HG03135 (cell line): ENCODE measurements around the gene TPST2.

ENCODE experiments used
- ATAC-seq: cut with Tn5 transposase; IDR thresholded peaks from one replicate; pipeline ENCODE4 v1.9.1; 2021; ENCODE audit warnings: mild to moderate bottlenecking, moderate library complexity; ENCODE audit not compliant: unreplicated experiment

Gene TPST2

GRCh38 chr22:26503758-26504157, 86.2 kb downstream of the TPST2 start:
- no peak for ATAC-seq

- no peak for ATAC-seq
Measured at GRCh38 chr22:26502688-26503561, 87.0 kb downstream of the TPST2 start.

GRCh38 chr22:26501996-26502395, 87.9 kb downstream of the TPST2 start:
- no peak for ATAC-seq

- no peak for ATAC-seq
Measured at GRCh38 chr22:26499188-26499703, 90.7 kb downstream of the TPST2 start.

GRCh38 chr22:26496456-26496855, 93.5 kb downstream of the TPST2 start:
- no peak for ATAC-seq

GRCh38 chr22:26494506-26494905, 95.4 kb downstream of the TPST2 start:
- no peak for ATAC-seq

- no peak for ATAC-seq
Measured at GRCh38 chr22:26492220-26492619, 97.7 kb downstream of the TPST2 start.

- no peak for ATAC-seq
Measured at GRCh38 chr22:26489447-26490036, 100.4 kb downstream of the TPST2 start.

- ATAC-seq = no peak
Measured at GRCh38 chr22:26487996-26488395, 101.9 kb downstream of the TPST2 start.

- no peak for ATAC-seq
Measured at GRCh38 chr22:26486394-26486793, 103.5 kb downstream of the TPST2 start.

GRCh38 chr22:26485806-26486390, 104.0 kb downstream of the TPST2 start:
- no peak for ATAC-seq

GRCh38 chr22:26485013-26485412, 104.9 kb downstream of the TPST2 start:
- ATAC-seq = no peak

- ATAC-seq = no peak
Measured at GRCh38 chr22:26484360-26484706, 105.6 kb downstream of the TPST2 start.

- ATAC-seq = peak; percentile 58
Measured at GRCh38 chr22:26483439-26484359, 106.2 kb downstream of the TPST2 start, which contains the start of the genes HPS4 and SRRD. HPS4 (minus strand) TSS chr22:26483783; CDS start chr22:26481762, 2,021 bp downstream. SRRD (plus strand) TSS chr22:26483877; CDS start chr22:26483891, 14 bp downstream.

GRCh38 chr22:26483043-26483438, 106.9 kb downstream of the TPST2 start:
- ATAC-seq = peak; percentile 5

GRCh38 chr22:26482161-26482560, 107.8 kb downstream of the TPST2 start:
- no peak for ATAC-seq

- ATAC-seq = no peak
Measured at GRCh38 chr22:26481694-26482093, 108.2 kb downstream of the TPST2 start.

- ATAC-seq = no peak
Measured at GRCh38 chr22:26481112-26481693, 108.7 kb downstream of the TPST2 start.

- no peak for ATAC-seq
Measured at GRCh38 chr22:26480611-26480932, 109.4 kb downstream of the TPST2 start.
